Osteoblast (primary cell): ENCODE results near the gene HDGFL2. TPM values are rescaled to one million over a fixed set of nuclear protein-coding genes. Genes with fewer than 3 reads are reported as not detected.
A peak's percentile ranks its signal among the peaks of the same experiment; 100 is the strongest.

ENCODE experiments used
- DNase-seq: peaks from one replicate; pipeline ENCODE4 v3.0.0; 2011; ENCODE audit warnings: low spot score, mixed read lengths; ENCODE audit not compliant: insufficient read length; ENCODE audit errors: missing footprints
- H2AFZ ChIP-seq: 2 replicates; pipeline ENCODE4 v1.6.0; 2011; ENCODE audit warnings: mild to moderate bottlenecking, low read length
- H3K27ac ChIP-seq: 2 replicates; pipeline ENCODE4 v1.5.1; 2011; ENCODE audit warnings: mild to moderate bottlenecking, low read depth, low read length, moderate library complexity
- H3K27me3 ChIP-seq: 2 replicates; pipeline ENCODE4 v1.6.0; 2012; ENCODE audit warnings: mild to moderate bottlenecking, control low read depth, inconsistent platforms, low read length, moderate library complexity; ENCODE audit not compliant: insufficient read depth
- H3K36me3 ChIP-seq: 2 replicates; pipeline ENCODE4 v1.5.1; 2011; ENCODE audit warnings: mild to moderate bottlenecking, low read length, control low read depth, moderate library complexity; ENCODE audit not compliant: insufficient read depth
- H3K4me1 ChIP-seq: 2 replicates; pipeline ENCODE4 v1.5.1; 2011; ENCODE audit warnings: mild to moderate bottlenecking, low read length, control low read depth, moderate library complexity; ENCODE audit not compliant: insufficient read depth
- H3K4me2 ChIP-seq: 2 replicates; pipeline ENCODE4 v1.6.0; 2011; ENCODE audit warnings: mild to moderate bottlenecking, low read length; ENCODE audit not compliant: insufficient read depth
- H3K4me3 ChIP-seq: fragments of 200-600 bp; sonication (generic); 3 replicates; pipeline ENCODE4 v1.5.1; 2012; ENCODE audit warnings: mild to moderate bottlenecking, low read length, inconsistent platforms; ENCODE audit not compliant: insufficient read depth
- H3K79me2 ChIP-seq: 2 replicates; pipeline ENCODE4 v1.6.0; 2012; ENCODE audit warnings: mild to moderate bottlenecking, low read length, control low read depth, inconsistent platforms; ENCODE audit not compliant: insufficient read depth
- H3K9me3 ChIP-seq: 2 replicates; pipeline ENCODE4 v1.5.1; 2011; ENCODE audit warnings: low read depth, low read length, control low read depth
- H4K20me1 ChIP-seq: 2 replicates; pipeline ENCODE4 v1.6.0; 2012; ENCODE audit warnings: mild to moderate bottlenecking, low read length, control low read depth; ENCODE audit not compliant: insufficient read depth
- total RNA-seq: library from RNA; depleted of rRNA; stranded (reverse); fragments of >200 nt; gene quantifications from 2 replicates; pipeline ENCODE4 v1.2.3, GENCODE V29; 2012
- TF ChIP-seq, protein P1 (sequence below): IDR thresholded peaks from 2 replicates; pipeline ENCODE4 v1.5.1; 2011; ENCODE audit warnings: mild to moderate bottlenecking, low read depth, low read length, moderate library complexity; ENCODE audit errors: extremely low read depth

HDGFL2 gene
- total RNA-seq, 1 donor, result 48.5 TPM

DNA sequence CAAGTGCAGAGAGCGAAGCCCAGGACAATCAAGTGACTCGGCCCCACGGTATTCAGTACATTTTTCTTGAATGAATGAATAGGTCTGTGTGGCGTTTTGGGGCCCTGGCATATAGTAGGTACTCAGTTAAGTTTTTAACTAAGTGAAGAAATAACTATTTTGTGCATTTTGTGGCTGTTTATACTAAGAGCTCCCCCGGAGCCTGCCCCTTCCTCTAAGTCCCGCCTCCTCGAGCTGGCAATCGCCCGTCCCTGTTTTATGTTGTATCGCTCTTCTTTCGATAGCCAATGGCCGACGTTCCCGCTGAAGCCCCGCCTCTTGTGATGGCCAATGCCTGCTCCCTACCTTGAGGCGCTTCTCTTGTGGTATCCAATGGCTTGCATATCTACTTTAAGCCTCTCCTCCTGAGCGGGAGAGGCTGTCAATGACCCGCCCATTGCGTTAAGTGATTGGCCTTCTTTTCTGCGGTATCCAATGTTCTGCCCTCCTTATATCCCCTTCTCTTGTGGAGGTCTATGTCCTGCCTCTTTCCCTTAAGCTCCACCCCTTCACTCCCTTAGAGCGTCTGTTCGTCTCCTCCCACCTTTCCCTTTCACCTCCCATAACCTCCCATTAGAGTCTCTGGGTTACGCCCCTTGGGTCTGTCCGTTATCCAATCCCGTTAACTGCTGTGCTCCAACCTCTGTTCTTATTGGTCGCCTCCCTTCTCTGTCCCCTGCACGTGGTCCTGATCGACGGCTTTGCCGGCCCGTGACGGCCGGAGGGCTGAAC lies 509 bp upstream of the HDGFL2 start:
- H2AFZ ChIP-seq, result peak overlapping the region; percentile 97
- H3K27ac ChIP-seq, result peak overlapping the region; percentile 89
- peaks cover 11% of the 10 kb centered on the region for H3K36me3 ChIP-seq
- peaks cover 18% of the 10 kb centered on the region for H4K20me1 ChIP-seq
- H3K27me3 ChIP-seq, result no peaks in the 10 kb centered on the region
- peak; percentile 100 for DNase-seq
- TF ChIP-seq, protein P1, sequence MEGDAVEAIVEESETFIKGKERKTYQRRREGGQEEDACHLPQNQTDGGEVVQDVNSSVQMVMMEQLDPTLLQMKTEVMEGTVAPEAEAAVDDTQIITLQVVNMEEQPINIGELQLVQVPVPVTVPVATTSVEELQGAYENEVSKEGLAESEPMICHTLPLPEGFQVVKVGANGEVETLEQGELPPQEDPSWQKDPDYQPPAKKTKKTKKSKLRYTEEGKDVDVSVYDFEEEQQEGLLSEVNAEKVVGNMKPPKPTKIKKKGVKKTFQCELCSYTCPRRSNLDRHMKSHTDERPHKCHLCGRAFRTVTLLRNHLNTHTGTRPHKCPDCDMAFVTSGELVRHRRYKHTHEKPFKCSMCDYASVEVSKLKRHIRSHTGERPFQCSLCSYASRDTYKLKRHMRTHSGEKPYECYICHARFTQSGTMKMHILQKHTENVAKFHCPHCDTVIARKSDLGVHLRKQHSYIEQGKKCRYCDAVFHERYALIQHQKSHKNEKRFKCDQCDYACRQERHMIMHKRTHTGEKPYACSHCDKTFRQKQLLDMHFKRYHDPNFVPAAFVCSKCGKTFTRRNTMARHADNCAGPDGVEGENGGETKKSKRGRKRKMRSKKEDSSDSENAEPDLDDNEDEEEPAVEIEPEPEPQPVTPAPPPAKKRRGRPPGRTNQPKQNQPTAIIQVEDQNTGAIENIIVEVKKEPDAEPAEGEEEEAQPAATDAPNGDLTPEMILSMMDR, result no peak
- H3K4me3 ChIP-seq, result peak overlapping the region; percentile 83
- H3K79me2 ChIP-seq, result peaks cover 38% of the 10 kb centered on the region
- H3K4me2 ChIP-seq, result peak overlapping the region; percentile 97
- peaks cover 17% of the 10 kb centered on the region for H3K4me1 ChIP-seq
- no peaks in the 10 kb centered on the region for H3K9me3 ChIP-seq

DNA sequence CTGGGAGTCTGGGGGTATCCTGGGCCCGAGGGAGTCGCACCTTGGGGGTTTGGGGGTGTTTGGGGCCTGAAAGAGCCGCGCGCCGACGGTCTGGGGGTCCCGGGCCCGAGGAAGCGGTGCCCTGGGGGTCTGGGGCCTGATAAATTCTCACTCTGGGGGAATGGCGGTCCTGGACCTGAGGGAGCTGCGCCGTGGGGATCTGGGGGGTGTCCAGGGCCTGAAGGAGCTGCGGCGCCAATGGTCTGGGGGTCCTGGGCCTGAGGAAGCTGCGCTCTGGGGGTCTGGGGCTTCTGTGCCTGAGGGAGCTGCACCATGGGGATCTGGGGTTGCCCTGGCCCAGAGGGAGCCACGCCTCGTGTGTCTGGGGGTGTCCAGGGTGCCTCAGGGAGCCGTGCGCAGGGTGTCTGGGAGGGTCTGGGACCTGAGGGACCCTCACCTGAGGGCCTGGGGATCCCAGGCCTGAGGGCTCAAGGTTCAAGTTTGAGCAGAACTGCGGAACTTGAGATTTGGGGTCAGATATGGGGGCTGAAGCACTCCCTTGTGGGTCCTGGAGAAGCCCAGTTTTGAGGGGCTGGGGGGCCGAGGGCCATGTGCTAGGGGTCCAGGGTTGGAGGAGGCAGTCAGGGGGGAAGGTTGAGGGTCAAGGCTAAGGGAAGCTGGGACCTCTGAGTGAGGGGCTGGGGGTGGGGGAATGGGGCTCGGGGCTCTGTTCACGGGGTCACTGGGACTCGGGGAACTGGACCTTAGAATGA lies 1.1 kb downstream of the HDGFL2 start:
- Histone ChIP-seq H4K20me1 (peaks cover 18% of the 10 kb centered on the region), H3K4me1 (peaks cover 17% of the 10 kb centered on the region), H2AFZ (no peak overlapping the region), H3K4me2 (peak overlapping the region; percentile 93), H3K4me3 (peak overlapping the region; percentile 83), H3K27ac (peak overlapping the region; percentile 51), H3K79me2 (peaks cover 49% of the 10 kb centered on the region), H3K27me3 (no peaks in the 10 kb centered on the region), H3K9me3 (no peaks in the 10 kb centered on the region), H3K36me3 (peaks cover 22% of the 10 kb centered on the region)
- TF ChIP-seq, protein P1, result no peak
- DNase-seq, result peak; percentile 81

DNA sequence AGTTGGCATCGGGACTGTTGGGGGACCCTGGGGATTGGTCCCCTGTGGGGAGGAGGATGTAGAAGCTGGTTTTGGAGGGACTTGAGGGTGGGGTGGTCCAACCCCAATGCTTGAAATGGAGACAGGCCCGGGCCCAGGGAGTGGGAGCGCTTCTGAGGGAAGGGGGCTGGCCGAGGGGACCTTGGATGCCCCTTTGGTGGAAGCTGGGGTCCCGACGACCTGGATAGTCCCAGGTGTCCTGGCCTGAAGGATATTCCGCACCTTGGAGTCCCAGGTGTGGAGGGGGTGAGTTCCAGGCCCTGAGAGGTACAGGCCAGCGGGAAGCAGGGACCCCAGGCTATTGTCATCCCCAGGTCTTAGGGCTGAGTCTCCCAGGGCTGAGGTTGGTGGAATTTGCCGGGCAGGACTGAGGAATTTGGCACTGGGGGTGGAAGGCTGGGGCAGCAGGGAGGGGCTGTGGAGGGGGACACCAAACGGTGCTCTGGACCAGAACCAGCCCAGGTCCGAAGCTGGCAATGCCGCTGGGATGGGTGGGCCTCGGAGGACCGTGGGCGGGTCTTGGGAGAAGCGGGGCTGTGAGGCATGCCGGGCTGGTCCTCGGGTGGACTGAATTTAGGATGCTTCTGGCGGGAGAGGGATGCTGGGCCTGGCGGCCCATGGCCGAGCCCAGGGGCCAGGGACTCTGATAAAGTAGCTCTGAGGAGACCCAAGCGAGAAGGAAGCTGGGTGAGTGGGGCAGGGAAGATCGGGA lies 1.8 kb downstream of the HDGFL2 start:
- Histone ChIP-seq H3K4me3 (peak overlapping the region; percentile 83), H3K4me2 (peak overlapping the region; percentile 93), H2AFZ (peak overlapping the region; percentile 53), H3K4me1 (peaks cover 17% of the 10 kb centered on the region), H3K27ac (peak overlapping the region; percentile 12), H3K9me3 (no peaks in the 10 kb centered on the region), H3K36me3 (peaks cover 26% of the 10 kb centered on the region), H3K27me3 (no peaks in the 10 kb centered on the region), H3K79me2 (peaks cover 49% of the 10 kb centered on the region), H4K20me1 (peaks cover 18% of the 10 kb centered on the region)
- TF ChIP-seq, protein P1, result no peak
- DNase-seq, result peak; percentile 92
